GM12878 (cell line): ENCODE results near the gene DUXB. TPM values are rescaled to one million over a fixed set of nuclear protein-coding genes. Genes with fewer than 3 reads are reported as not detected.

Experiments
- ATAC-seq: fragments of 200-7000 bp; cut with Tn5 transposase; 3 replicates; pipeline ENCODE4 v1.9.1; 2020; ENCODE audit warnings: mild to moderate bottlenecking, moderate library complexity
- BruUV-seq: library from RNA; stranded (reverse); fragments of 400-500 nt; replicated peaks from 2 replicates; lab custom pipeline; 2021; lab: Mats Ljungman, UMichigan
- CTCF ChIA-PET: fragments of 300-600 bp; sonication (Branson Sonifier 250); formaldehyde crosslinking; extraction: SDS; loops from one replicate; lab custom pipeline; 2021; ENCODE audit warnings: inconsistent platforms; lab: Yijun Ruan, JAX
- POLR2A ChIA-PET: fragments of 350-600 bp; formaldehyde crosslinking; extraction: SDS; loops from one replicate; lab custom pipeline; 2021; ENCODE audit warnings: inconsistent platforms; lab: Charles Lee
- RAD21 ChIA-PET: fragments of 300-600 bp; sonication (Branson Sonifier 250); formaldehyde crosslinking; loops from one replicate; lab custom pipeline; 2023; ENCODE audit warnings: antibody characterized with exemption; ENCODE audit not compliant: unreplicated experiment; lab: Charles Lee
- SMC1A ChIA-PET: fragments of 300-600 bp; sonication (Branson Sonifier 250); formaldehyde crosslinking; loops from one replicate; lab custom pipeline; 2023; ENCODE audit not compliant: unreplicated experiment, uncharacterized antibody; lab: Charles Lee
- DNase-seq: peaks from one replicate; pipeline ENCODE4 v3.0.0-alpha.2; 2011; ENCODE audit warnings: low read depth, low spot score
- FAIRE-seq: peaks from 3 replicates; lab custom pipeline; 2011; peaks lifted over from hg19 to GRCh38; lab: Jason Lieb, UNC
- H2AFZ ChIP-seq: 2 replicates; pipeline ENCODE4 v1.6.0; 2011; ENCODE audit warnings: low read depth, low read length, control low read depth; ENCODE audit not compliant: control insufficient read depth
- H3K27ac ChIP-seq: 2 replicates; pipeline ENCODE4 v1.5.1; 2011; ENCODE audit warnings: control low read depth; ENCODE audit not compliant: control insufficient read depth, insufficient read depth
- H3K27me3 ChIP-seq, 2 experiments: replicated peaks in 1 of 2; 2 replicates each; pipeline versions ENCODE4 v1.6.0 to v1.6.1; 2011; ENCODE audit warnings: low read length in 1 of 2; ENCODE audit not compliant: control insufficient read depth in 2 of 2, insufficient read depth in 2 of 2
- H3K36me3 ChIP-seq, 2 experiments: 2 replicates each; pipeline ENCODE4 v1.5.1; 2011; ENCODE audit warnings: low read length in 1 of 2; ENCODE audit not compliant: control insufficient read depth in 2 of 2, insufficient read depth in 2 of 2
- H3K4me1 ChIP-seq: 2 replicates; pipeline ENCODE4 v1.6.1; 2011; ENCODE audit warnings: mild to moderate bottlenecking, low read length, moderate library complexity, mixed read lengths; ENCODE audit not compliant: control insufficient read depth, insufficient read depth
- H3K4me2 ChIP-seq: 2 replicates; pipeline ENCODE4 v1.6.0; 2011; ENCODE audit warnings: control low read depth; ENCODE audit not compliant: control insufficient read depth, insufficient read depth
- H3K4me3 ChIP-seq: fragments of 200-600 bp; sonication (generic); 2 replicates; pipeline ENCODE4 v1.5.1; 2016
- H3K79me2 ChIP-seq: 2 replicates; pipeline ENCODE4 v1.6.0; 2011; ENCODE audit warnings: low read length; ENCODE audit not compliant: control insufficient read depth, insufficient read depth
- H3K9ac ChIP-seq: 2 replicates; pipeline ENCODE4 v1.8.0; 2011; ENCODE audit warnings: low read length, control low read depth, mixed read lengths; ENCODE audit not compliant: control insufficient read depth, insufficient read depth
- H3K9me3 ChIP-seq: replicated peaks from 3 replicates; pipeline ENCODE4 v1.5.1; 2011; ENCODE audit warnings: mild to moderate bottlenecking, low read length; ENCODE audit not compliant: control insufficient read depth, insufficient read depth
- H4K20me1 ChIP-seq: 2 replicates; pipeline ENCODE4 v1.6.0; 2011; ENCODE audit not compliant: control insufficient read depth, insufficient read depth
- BHLHE40 ChIP-seq, 2 experiments: fragments of 450-650 bp in 1 of 2; IDR thresholded peaks; 2 replicates each; pipeline ENCODE4 v1.6.1; 2011 to 2017; ENCODE audit warnings: low read depth in 2 of 2, borderline replicate concordance in 1 of 2, improper control_type of control experiment in 1 of 2, low read length in 1 of 2, mild to moderate bottlenecking in 1 of 2
- CBFB ChIP-seq: IDR thresholded peaks from 2 replicates; pipeline ENCODE4 v1.6.1; 2016; ENCODE audit warnings: antibody characterized with exemption, low read depth
- CBX5 ChIP-seq: sonication (generic); IDR thresholded peaks from 2 replicates; pipeline ENCODE4 v1.6.1; 2016; ENCODE audit warnings: low read depth, moderate library complexity, mild to moderate bottlenecking, inconsistent platforms
- ETV6 ChIP-seq, 2 experiments: fragments of 450-650 bp in 1 of 2; IDR thresholded peaks in 1 of 2; conservative IDR thresholded peaks in 1 of 2; 2 replicates each; pipeline ENCODE4 v1.6.1; 2014; ENCODE audit warnings: antibody characterized with exemption in 1 of 2, borderline replicate concordance in 1 of 2, low read depth in 1 of 2, mild to moderate bottlenecking in 1 of 2, moderate library complexity in 1 of 2
- HSF1 ChIP-seq: fragments of 150-350 bp; IDR thresholded peaks from 2 replicates; pipeline ENCODE4 v1.6.1; 2014; ENCODE audit warnings: mild to moderate bottlenecking, low read depth, low read length
- MTA2 ChIP-seq: fragments of 450-650 bp; IDR thresholded peaks from 2 replicates; pipeline ENCODE4 v1.6.1; 2016; ENCODE audit warnings: low read depth, mild to moderate bottlenecking, moderate library complexity
- MYC ChIP-seq: IDR thresholded peaks from 2 replicates; pipeline ENCODE4 v1.6.1; 2011; ENCODE audit warnings: mild to moderate bottlenecking, low read length, moderate library complexity, inconsistent platforms; ENCODE audit not compliant: insufficient read depth, insufficient replicate concordance, insufficient read length, severe bottlenecking
- NFYA ChIP-seq: IDR thresholded peaks from 2 replicates; pipeline ENCODE4 v1.6.1; 2011; ENCODE audit warnings: low read depth, mild to moderate bottlenecking, low read length, improper control_type of control experiment, borderline replicate concordance
- SPI1 ChIP-seq: IDR thresholded peaks from 2 replicates; pipeline ENCODE4 v1.6.1; 2011; ENCODE audit warnings: low read depth, mild to moderate bottlenecking, low read length, moderate library complexity, borderline replicate concordance; ENCODE audit not compliant: insufficient read depth
- TCF12 ChIP-seq: IDR thresholded peaks from 2 replicates; pipeline ENCODE4 v1.6.1; 2011; ENCODE audit warnings: low read depth, mild to moderate bottlenecking, low read length
- WGBS: methylation state at CpG from one replicate; pipeline ENCODE4 v1.1.6; 2016; ENCODE audit warnings: low lambda C conversion rate; ENCODE audit not compliant: insufficient replicate concordance, insufficient coverage; ENCODE audit errors: missing lambda C conversion rate; 5-methylcytosine and 5-hydroxymethylcytosine counted together
- in situ Hi-C: fragments of 300-500 bp; cut with MboI; formaldehyde crosslinking; loops from 9 replicates; pipeline ENCODE4 v1.14.3; 2018; ENCODE audit warnings: mixed read lengths
- intact Hi-C: fragments of 100-400 bp; cut with micrococcal nuclease; formaldehyde crosslinking; loops from one replicate; pipeline ENCODE4 v1.14.2; 2022; ENCODE audit not compliant: unreplicated experiment
- polyA plus RNA-seq, 11 experiments: library from polyadenylated mRNA; depleted of rRNA in 4 of 11; unstranded in 6 of 11; stranded (reverse) in 5 of 11; fragments of >200 nt; fragmentation: Nextera tagmentation in 4 of 11; fragmentation: Illumina TruSeq in 1 of 11; extraction: Ambion mirVana in 4 of 11; extraction: Trizol in 1 of 11; gene quantifications; 1 replicate in 1 of 11; 2 replicates in 10 of 11; pipeline versions ENCODE4 v1.2.1 to v1.2.3, GENCODE V29; 2011 to 2016; ENCODE audit warnings: inconsistent platforms in 2 of 11, missing spikeins in 2 of 11, low read depth in 1 of 11
- total RNA-seq, 4 experiments: library from RNA; depleted of rRNA in 3 of 4; stranded (reverse); fragments of >200 nt in 3 of 4; fragmentation: Illumina TruSeq in 1 of 4; extraction: Trizol in 1 of 4; gene quantifications; 2 replicates each; pipeline versions ENCODE4 v1.2.1 to v1.2.3, GENCODE V29; 2013 to 2021
- TF ChIP-seq, protein P1 (sequence below): IDR thresholded peaks from 2 replicates; pipeline ENCODE4 v1.6.1; 2011; ENCODE audit warnings: borderline replicate concordance, low read depth, mild to moderate bottlenecking, moderate library complexity, mixed read lengths, low read length; ENCODE audit not compliant: insufficient read depth; ENCODE audit errors: extremely low read length

Gene DUXB
- total and polyA plus RNA-seq, 10 of the 15 experiments (the other 5 are each of a cell fraction or from before 2014, with no cell fraction given) = 0.05 TPM; not detected in 9

DNA sequence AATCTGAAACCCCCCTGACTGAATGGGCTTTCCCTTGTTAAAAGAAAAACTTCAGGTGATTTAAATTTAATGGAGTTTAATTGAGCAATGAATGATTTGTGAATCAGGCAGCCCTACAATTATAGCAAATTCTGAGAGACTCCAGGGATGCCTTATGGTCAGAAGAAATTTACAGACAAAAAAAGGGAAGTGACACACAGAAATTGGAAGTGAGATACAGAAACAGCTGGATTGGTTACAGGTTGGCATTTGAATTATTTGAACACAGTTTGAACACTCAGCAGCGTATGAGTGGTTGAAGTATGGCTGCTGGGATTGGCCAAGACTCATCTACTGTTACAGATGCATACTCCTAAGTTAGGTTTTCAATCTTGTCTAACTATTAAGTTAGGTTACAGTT is 44.0 kb upstream of the DUXB start:
- no peak overlapping the region for H3K4me2 ChIP-seq
- POLR2A ChIA-PET = no interaction called here
- no peak overlapping the region for H3K9ac ChIP-seq
- no peaks in the 10 kb centered on the region for H3K36me3 ChIP-seq
- intact Hi-C loops (no loop called here), in situ Hi-C loops (no loop called here)
- H3K4me1 ChIP-seq = peaks cover 3% of the 10 kb centered on the region; the same call in 1 of the 2 replicates
- ATAC-seq (no peak; the same call in 1 of the 3 replicates), FAIRE-seq (no peak), DNase-seq (no peak)
- no peak overlapping the region for H3K4me3 ChIP-seq
- H4K20me1 ChIP-seq = no peaks in the 10 kb centered on the region
- 53% methylated on average over 1 of the region's 1 CpG for WGBS
- H3K27me3 ChIP-seq = no peaks in the 10 kb centered on the region
- no peak for TF ChIP-seq TCF12
- peak; percentile 83 for TF ChIP-seq SPI1
- TF ChIP-seq BHLHE40 (IDR thresholded peaks at IDR 0.05; ENCODE audit: borderline replicate concordance in 1 of 2, low read depth in 2 of 2, low read length in 1 of 2) = no peak
- H3K79me2 ChIP-seq = no peaks in the 10 kb centered on the region
- RAD21 ChIA-PET = no interaction called here
- CTCF ChIA-PET = interaction anchor here (0.7 kb wide), 1 partner anchor 280 kb away, joined by 3 read pairs; the partner anchor contains the start of gene TMEM170A
- BruUV-seq = no TSS peak
- SMC1A ChIA-PET = no interaction called here
- H3K9me3 ChIP-seq = peaks cover 2% of the 10 kb centered on the region; the same call in 2 of the 3 replicates
- H2AFZ ChIP-seq = no peak overlapping the region
- H3K27ac ChIP-seq = no peak overlapping the region

DNA sequence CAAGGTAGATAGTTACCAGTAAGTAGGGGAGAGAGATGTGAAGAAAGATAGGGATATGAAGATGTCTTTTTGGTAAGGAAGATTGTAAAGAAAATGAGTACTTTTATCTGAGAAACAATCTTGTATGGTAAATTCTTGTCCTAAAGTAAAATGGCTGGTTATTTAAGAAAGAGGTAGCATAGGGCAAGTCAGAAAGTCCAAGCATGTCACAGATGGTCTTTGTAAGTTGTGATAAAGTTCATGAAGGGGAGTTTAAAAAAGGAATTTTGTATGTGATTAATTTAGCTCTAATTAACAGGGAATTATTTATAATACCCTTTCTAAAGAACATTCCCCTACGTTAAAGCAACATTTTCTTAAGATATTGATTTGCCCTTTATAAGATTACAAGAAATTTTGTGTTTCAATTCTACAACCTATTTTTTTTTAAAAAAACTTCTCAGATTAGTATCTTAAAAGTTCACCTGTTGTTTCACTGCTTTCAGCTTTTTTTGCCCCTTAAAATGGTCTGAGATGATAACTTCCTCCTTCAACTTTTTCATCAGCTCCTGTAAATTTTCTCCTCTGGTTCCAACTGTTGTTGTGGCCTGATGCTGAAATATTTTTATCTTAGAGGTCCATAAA is 41.3 kb upstream of the DUXB start:
- Histone ChIP-seq H3K4me3 (no peak overlapping the region), H3K79me2 (no peaks in the 10 kb centered on the region), H3K27ac (no peak overlapping the region), H3K9ac (no peak overlapping the region), H3K4me1 (peaks cover 3% of the 10 kb centered on the region; the same call in 1 of the 2 replicates), H3K4me2 (no peak overlapping the region), H3K36me3 (no peaks in the 10 kb centered on the region), H3K27me3 (no peaks in the 10 kb centered on the region), H4K20me1 (no peaks in the 10 kb centered on the region), H2AFZ (no peak overlapping the region), H3K9me3 (peaks cover 2% of the 10 kb centered on the region; the same call in 2 of the 3 replicates)
- DNase-seq = no peak
- no TSS peak for BruUV-seq
- intact Hi-C loops = no loop called here
- ATAC-seq = no peak
- no peak for FAIRE-seq
- RAD21 ChIA-PET = no interaction called here
- CTCF ChIA-PET = no interaction called here
- POLR2A ChIA-PET = no interaction called here
- in situ Hi-C loops = no loop called here
- SMC1A ChIA-PET = no interaction called here
- WGBS = 5% methylated on average over 1 of the region's 1 CpG
- TF ChIP-seq, protein P1, sequence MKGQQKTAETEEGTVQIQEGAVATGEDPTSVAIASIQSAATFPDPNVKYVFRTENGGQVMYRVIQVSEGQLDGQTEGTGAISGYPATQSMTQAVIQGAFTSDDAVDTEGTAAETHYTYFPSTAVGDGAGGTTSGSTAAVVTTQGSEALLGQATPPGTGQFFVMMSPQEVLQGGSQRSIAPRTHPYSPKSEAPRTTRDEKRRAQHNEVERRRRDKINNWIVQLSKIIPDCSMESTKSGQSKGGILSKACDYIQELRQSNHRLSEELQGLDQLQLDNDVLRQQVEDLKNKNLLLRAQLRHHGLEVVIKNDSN = no peak
- TF ChIP-seq HSF1 (no peak), ETV6 (conservative IDR thresholded peaks at IDR 0.05 in 1 of 2, IDR thresholded peaks at IDR 0.05 in 1 of 2; ENCODE audit: borderline replicate concordance in 1 of 2, low read depth in 1 of 2) (no peak), MYC (no peak), NFYA (no peak), CBFB (no peak), CBX5 (no peak), MTA2 (no peak)
